Activated CD4-positive, CD25-positive, alpha-beta regulatory T cell treated with anti-CD3 and anti-CD28 coated beads, Interleukin-2, amount 50 U/mL, for 16 hours (primary cell): ENCODE results near the gene DERL3.

Source experiments
- DNase-seq: peaks from one replicate; pipeline ENCODE4 v3.0.0-alpha.2; 2020; ENCODE audit warnings: low read depth, low spot score

The DERL3 gene

GRCh38 chr22:23847310-23847920 is 8.6 kb upstream of the DERL3 start:
- no peak for DNase-seq

GRCh38 chr22:23846081-23846469 is 7.3 kb upstream of the DERL3 start:
- no peak for DNase-seq

GRCh38 chr22:23845265-23846080 is 6.7 kb upstream of the DERL3 start:
- DNase-seq = no peak

- DNase-seq = no peak
Observed at GRCh38 chr22:23844739-23845202, 6.0 kb upstream of the DERL3 start.

GRCh38 chr22:23842599-23842998 is 3.8 kb upstream of the DERL3 start:
- no peak for DNase-seq

GRCh38 chr22:23841736-23842445 is 3.1 kb upstream of the DERL3 start:
- DNase-seq = no peak

- no peak for DNase-seq
Observed at GRCh38 chr22:23841292-23841691, 2.5 kb upstream of the DERL3 start.

GRCh38 chr22:23840026-23840425 is 1.2 kb upstream of the DERL3 start:
- no peak for DNase-seq

GRCh38 chr22:23837911-23838680 is 710 bp downstream of the DERL3 start:
- DNase-seq = no peak

- DNase-seq = no peak
Observed at GRCh38 chr22:23837496-23837859, 1.3 kb downstream of the DERL3 start.

- DNase-seq = no peak
Observed at GRCh38 chr22:23836692-23837495, 1.9 kb downstream of the DERL3 start.

- no peak for DNase-seq
Observed at GRCh38 chr22:23836281-23836680, 2.5 kb downstream of the DERL3 start.

- no peak for DNase-seq
Observed at GRCh38 chr22:23835484-23836144, 3.2 kb downstream of the DERL3 start.

GRCh38 chr22:23834793-23835483 is 3.9 kb downstream of the DERL3 start:
- DNase-seq = no peak

GRCh38 chr22:23834406-23834792 is 4.4 kb downstream of the DERL3 start:
- no peak for DNase-seq

- DNase-seq = no peak
Observed at GRCh38 chr22:23833911-23834317, 4.9 kb downstream of the DERL3 start.

GRCh38 chr22:23833017-23833751 is 5.6 kb downstream of the DERL3 start:
- no peak for DNase-seq

GRCh38 chr22:23832226-23833016 is 6.4 kb downstream of the DERL3 start:
- no peak for DNase-seq
